Measurements from ENCODE around the gene ZNF598.
"Not testable (repeated sequence)": the region's sequence is repeated elsewhere in the genome, so short reads cannot be mapped to it uniquely, and the experiment has no call there.

Gene ZNF598

DNA sequence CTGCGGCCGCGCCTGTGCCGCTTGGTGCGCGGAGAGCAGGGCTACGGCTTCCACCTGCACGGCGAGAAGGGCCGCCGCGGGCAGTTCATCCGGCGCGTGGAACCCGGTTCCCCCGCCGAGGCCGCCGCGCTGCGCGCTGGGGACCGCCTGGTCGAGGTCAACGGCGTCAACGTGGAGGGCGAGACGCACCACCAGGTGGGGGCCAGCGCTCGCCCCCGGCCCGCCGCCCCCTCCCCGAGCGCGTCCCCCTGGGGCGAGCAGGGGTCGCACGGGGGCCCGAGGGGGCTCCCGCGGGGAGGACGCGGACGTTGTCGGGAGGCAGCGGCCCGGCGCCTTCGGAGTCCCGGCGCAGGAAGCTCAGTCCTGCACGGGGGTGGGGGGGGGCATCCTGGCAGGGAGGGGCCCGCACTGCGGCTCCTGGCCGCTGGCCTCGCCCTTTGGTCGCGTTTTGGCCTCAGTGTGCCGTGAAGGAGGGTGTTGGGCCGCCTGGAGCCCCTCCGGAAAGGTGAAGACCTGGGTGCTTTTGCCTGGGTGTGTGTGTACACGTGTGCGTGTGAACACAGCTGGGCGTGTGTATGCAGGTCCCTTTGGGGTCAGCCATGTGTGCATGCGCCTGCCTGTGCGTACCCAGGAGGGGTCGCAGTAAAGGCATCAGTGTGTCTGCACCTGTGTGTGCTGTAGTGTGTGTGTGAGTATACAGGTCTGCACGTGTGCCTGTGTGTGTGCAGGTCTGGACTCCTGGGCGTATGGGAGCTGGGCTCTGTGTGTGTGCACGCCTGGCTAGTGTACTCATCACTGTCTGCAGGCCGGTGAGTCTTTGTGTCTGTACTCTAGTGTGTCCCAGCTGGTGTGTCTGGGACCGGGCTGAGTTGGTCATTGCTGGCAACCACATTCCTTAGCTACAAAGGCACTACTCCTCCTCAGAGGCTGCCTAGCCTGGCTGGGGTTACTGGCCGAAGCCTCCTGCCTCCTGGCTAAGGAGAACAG lies 17.7 kb upstream of the ZNF598 start:
- peak; percentile 58 for DNase-seq

DNA sequence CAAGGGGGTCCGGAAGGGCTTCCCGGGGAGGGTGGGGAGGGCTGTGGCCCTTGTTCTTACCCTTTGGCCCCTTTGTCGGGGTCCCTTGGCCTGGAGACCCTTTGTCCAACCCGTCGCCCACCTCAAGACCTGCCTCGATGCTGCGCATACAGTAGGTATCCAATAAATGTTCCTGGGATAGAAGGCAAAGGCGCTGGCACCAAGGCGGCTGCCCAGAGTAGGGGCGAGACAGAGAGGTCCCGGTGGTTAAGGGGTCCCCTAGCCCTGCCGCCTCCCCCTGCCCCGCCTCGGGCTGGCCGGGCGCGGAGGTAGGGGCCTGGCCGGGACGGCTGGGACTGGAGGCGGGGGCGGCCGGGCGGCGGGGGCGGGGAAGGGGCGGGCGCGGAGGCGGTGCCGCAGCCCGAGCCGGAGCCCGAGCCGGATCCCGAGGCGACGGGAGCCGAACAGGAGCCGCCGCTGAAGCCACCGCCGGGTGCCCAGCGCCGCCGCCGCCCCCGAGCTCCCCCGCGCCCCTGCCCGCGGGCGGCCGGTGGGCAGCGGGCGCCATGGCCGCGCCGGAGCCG lies 16.9 kb upstream of the ZNF598 start, which contains the start of gene NHERF2:
TSS of gene NHERF2 (plus strand) at position 442 of the 563 bp plus-strand sequence. CDS start at position 546, 104 bp downstream.
- DNase-seq: no peak

DNA sequence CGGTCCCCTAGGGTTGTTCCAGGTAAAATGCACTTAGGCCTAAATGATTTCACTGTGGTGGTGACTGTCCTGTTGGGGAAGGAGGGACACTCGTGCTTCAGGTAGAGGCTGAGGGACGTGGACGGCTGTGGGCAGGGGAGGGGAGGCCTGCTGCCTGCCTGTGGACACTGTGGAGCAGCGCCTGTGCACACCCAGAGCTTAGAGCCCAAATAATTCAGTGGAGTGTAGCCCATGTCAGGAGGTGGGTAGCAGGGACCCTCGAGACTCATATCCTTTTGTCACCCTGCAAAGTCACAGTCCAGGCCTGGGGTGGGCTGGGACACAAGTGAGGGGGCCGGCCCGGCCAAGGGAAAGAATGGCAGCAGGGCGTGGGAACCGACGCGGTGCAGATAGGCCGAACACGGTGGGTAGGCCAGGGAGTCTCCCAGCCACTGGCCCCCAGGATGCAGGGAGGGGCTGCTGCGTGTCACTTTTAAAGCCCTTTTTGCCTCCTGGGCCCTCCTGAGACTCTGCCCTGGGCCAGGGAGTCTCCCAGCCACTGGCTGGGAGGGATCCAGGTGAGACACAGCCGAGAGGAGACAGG lies 16.3 kb upstream of the ZNF598 start:
- no peak for DNase-seq

GRCh38 chr16:2025251-2025650 lies 15.6 kb upstream of the ZNF598 start:
- DNase-seq: no peak

GRCh38 chr16:2024032-2024420 lies 14.4 kb upstream of the ZNF598 start:
- no peak for DNase-seq

GRCh38 chr16:2023092-2024031 lies 13.7 kb upstream of the ZNF598 start:
- peak; percentile 98 for DNase-seq

- no peak for DNase-seq
These were observed 13.1 kb upstream of the ZNF598 start for GRCh38 chr16:2022723-2023091.

GRCh38 chr16:2019921-2020831 lies 10.6 kb upstream of the ZNF598 start:
- peak; percentile 62 for DNase-seq

GRCh38 chr16:2019518-2019920 lies 9.9 kb upstream of the ZNF598 start, which contains the start of gene NPW:
TSS of gene NPW (plus strand) at chr16:2019785.
- no peak for DNase-seq

- DNase-seq: no peak
These were observed 6.8 kb upstream of the ZNF598 start for GRCh38 chr16:2016407-2016922.

DNA sequence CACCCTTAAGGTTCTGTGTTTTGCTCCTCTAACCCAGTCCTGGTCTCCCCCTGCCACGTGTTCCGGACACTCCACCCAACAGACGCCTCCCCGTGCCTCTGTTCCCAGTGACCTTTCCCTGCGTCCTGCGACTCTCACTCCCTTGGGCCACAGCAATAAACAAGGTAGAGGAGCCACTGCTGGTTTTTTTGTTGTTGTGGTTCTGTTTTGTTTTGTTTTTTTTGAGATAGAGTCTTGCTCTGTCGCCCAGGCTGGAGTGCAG lies 6.3 kb upstream of the ZNF598 start:
- DNase-seq: no peak

GRCh38 chr16:2015117-2015946 lies 5.7 kb upstream of the ZNF598 start:
- no peak for DNase-seq

DNA sequence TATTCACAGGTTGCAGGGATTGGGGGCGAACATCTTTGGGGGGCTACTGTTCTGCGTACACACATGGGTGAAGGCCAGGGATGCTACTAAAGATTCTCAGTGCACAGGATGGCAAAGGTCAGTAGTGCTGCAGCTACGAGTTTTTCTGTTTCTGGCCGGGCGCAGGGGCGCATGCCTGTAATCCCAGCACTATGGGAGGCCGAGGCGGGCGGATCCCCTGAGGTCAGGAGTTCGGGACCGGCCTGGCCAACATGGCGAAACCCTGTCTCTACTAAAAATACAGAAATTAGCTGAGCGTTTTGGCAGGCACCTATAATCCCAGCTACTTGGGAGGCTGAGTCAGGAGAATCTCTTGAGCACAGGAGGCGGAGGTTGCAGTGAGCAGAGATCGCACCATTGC lies 3.9 kb upstream of the ZNF598 start:
- DNase-seq: no peak

DNA sequence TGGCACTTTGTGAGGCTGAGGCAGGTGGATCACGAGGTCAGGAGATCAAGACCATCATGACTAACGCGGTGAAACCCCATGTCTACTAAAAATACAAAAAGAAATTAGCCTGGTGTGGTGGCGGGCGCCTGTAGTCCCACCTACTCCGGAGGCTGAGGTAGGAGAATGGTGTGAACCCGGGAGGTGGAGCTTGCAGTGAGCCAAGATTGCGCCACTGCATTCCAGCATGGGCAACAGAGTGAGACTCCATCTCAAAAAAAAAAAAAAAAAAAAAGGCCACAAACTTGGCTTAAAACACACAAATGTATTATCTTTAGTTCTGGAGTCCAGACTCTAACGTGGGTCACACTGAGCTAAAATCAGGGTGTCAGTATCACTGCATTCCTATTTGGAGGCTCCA lies 2.1 kb upstream of the ZNF598 start:
- DNase-seq: not testable (repeated sequence)

GRCh38 chr16:2009164-2009711 lies 383 bp downstream of the ZNF598 start:
- DNase-seq: no peak

DNA sequence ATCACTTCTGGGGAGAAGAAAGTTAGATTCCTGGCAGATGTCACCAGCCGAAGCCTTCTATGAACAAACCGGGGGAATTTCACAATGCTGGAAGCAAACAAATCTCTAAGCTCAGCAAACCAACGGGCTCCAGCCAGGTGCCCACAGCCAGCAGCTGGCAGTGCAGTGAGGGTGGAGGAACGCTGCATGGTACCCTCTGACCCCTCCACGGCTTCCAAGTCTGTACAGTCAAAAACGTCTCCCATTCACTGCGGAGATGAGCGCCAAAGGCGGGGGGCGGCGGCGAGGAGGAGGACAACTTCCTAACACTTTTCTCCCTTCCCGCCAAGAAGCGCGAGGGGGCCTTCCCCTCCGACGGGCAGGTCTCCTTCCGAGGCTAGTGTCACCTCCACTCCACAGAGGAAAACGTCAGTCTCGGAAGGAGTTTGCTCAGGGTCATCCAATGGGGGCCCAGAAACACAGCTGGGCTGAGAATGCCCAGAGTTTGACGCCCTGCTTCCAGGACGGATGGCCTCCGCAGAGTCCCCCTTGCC lies 924 bp downstream of the ZNF598 start:
- no peak for DNase-seq

- DNase-seq: no peak
These were observed 1.6 kb downstream of the ZNF598 start for GRCh38 chr16:2008009-2008526.

DNA sequence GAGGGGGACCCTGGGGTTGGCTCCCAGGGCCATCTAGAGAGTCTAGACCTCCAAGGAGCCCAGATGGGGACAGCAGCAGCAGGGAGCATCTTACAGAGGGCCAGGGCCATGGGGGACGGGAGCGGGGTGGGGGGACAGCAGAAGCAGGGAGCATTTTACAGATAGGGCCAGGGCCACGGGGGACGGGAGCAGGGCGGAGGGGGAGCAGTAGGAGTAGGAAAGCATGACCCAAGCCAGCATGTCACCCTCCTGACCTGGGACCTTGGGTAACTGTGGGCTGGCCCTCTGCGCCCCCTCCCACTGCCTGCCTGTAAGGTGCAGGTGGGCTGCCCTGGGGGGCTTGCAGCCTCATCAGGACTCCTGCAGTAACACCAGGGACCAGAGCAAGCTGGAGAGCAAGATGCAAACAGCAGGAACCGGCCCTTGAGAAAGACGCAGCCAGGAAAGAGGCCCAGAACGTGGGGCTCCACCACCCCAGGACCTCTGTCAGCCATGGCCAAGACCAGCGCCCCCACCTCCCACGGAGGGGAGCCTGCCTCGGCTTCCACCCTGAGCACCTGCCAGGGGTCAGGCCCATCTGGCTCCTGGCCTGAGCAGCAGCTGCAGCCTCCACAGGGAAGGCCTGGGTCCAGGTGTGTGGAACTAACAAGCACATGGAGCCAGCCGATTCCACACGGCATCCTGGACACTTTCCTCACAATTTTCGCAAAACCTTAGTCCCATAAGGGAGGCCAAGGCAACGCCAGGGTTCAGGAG lies 2.4 kb downstream of the ZNF598 start:
- no peak for DNase-seq

DNA sequence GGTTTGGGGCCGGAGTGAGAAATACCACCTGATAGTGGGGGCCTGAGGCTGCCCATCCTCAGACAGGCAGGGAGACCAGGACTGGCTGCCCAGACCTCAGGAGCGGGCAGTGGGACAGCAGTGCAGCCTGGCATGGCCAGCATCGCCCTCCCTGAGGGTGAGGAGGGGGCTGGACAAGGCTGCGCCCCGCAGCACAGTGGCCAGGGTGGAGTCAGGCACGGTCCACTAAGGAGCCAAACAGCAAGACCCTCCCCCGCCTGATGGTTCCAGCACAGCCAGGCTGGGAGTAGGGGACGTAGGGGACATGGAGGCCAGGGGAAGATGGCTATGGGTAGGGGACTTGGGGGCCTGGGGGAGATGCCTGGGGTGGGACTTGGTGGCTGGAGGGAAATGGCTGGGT lies 3.3 kb downstream of the ZNF598 start:
- DNase-seq: no peak

All from right forelimb (tissue), 1 donor.